SK-N-SH (cell line): ENCODE data around the gene SLC9A5.

Source experiments
- CHD2 ChIP-seq: fragments of 150-350 bp; IDR thresholded peaks from 2 replicates; pipeline ENCODE4 v1.6.1; 2018; ENCODE audit warnings: low read length; ENCODE audit not compliant: partially characterized antibody
- CTCF ChIP-seq: fragments of 200-600 bp; sonication (generic); IDR thresholded peaks from 2 replicates; pipeline ENCODE4 v1.6.1; 2017; ENCODE audit warnings: antibody characterized with exemption, mild to moderate bottlenecking, moderate library complexity
- ELF1 ChIP-seq: IDR thresholded peaks from 2 replicates; pipeline ENCODE4 v1.4.0; 2012
- EP300 ChIP-seq, 2 experiments: IDR thresholded peaks; 2 replicates each; pipeline versions ENCODE4 v1.4.0 to v1.6.1; 2012; ENCODE audit warnings: borderline replicate concordance in 1 of 2, low read depth in 1 of 2, low read length in 1 of 2
- GABPA ChIP-seq: IDR thresholded peaks from 2 replicates; pipeline ENCODE4 v1.4.0; 2012; ENCODE audit warnings: low read depth, mild to moderate bottlenecking
- MXI1 ChIP-seq: IDR thresholded peaks from 2 replicates; pipeline ENCODE4 v1.6.1; 2012; ENCODE audit warnings: mild to moderate bottlenecking, low read depth, low read length, improper control_type of control experiment
- NFIC ChIP-seq: IDR thresholded peaks from 2 replicates; pipeline ENCODE4 v1.4.0; 2012; ENCODE audit warnings: borderline replicate concordance
- RCOR1 ChIP-seq: fragments of 150-350 bp; IDR thresholded peaks from 2 replicates; pipeline ENCODE4 v1.6.1; 2017; ENCODE audit warnings: antibody characterized with exemption, low read length
- REST ChIP-seq: IDR thresholded peaks from 2 replicates; pipeline ENCODE4 v1.6.1; 2012; ENCODE audit warnings: mild to moderate bottlenecking, low read depth, low read length, moderate library complexity
- RFX5 ChIP-seq: IDR thresholded peaks from 2 replicates; pipeline ENCODE4 v1.6.1; 2012; ENCODE audit warnings: mild to moderate bottlenecking, improper control_type of control experiment, low read length
- TEAD4 ChIP-seq: IDR thresholded peaks from 2 replicates; pipeline ENCODE4 v1.4.0; 2012; ENCODE audit warnings: mild to moderate bottlenecking, borderline replicate concordance; ENCODE audit not compliant: insufficient read depth
- USF2 ChIP-seq: fragments of 150-350 bp; IDR thresholded peaks from 2 replicates; pipeline ENCODE4 v1.6.1; 2017; ENCODE audit warnings: antibody characterized with exemption, low read length, low read depth, borderline replicate concordance

GRCh38 chr16:67200491-67200890 lies 48.3 kb upstream of the SLC9A5 start:
- no peak for TF ChIP-seq CTCF
- no peak for TF ChIP-seq RFX5
- TF ChIP-seq MXI1: no peak
- no peak for TF ChIP-seq NFIC
- no peak for TF ChIP-seq REST
- TF ChIP-seq CHD2: no peak
- no peak for TF ChIP-seq GABPA
- no peak for TF ChIP-seq EP300 (IDR thresholded peaks at IDR 0.05; ENCODE audit: borderline replicate concordance in 1 of 2, low read depth in 1 of 2, low read length in 1 of 2)
- TF ChIP-seq USF2: no peak
- no peak for TF ChIP-seq TEAD4
- no peak for TF ChIP-seq RCOR1
- TF ChIP-seq ELF1: no peak
